GM12878 (cell line): ENCODE measurements around the gene EHBP1. TPM values are rescaled to one million over a fixed set of nuclear protein-coding genes. Genes with fewer than 3 reads are reported as not detected.

ENCODE experiments used
- ATAC-seq: fragments of 200-7000 bp; cut with Tn5 transposase; 3 replicates; pipeline ENCODE4 v1.9.1; 2020; ENCODE audit warnings: mild to moderate bottlenecking, moderate library complexity
- BruUV-seq: library from RNA; stranded (reverse); fragments of 400-500 nt; replicated peaks from 2 replicates; lab custom pipeline; 2021; lab: Mats Ljungman, UMichigan
- CTCF ChIA-PET: fragments of 300-600 bp; sonication (Branson Sonifier 250); formaldehyde crosslinking; extraction: SDS; loops from one replicate; lab custom pipeline; 2021; ENCODE audit warnings: inconsistent platforms; lab: Yijun Ruan, JAX
- POLR2A ChIA-PET: fragments of 350-600 bp; formaldehyde crosslinking; extraction: SDS; loops from one replicate; lab custom pipeline; 2021; ENCODE audit warnings: inconsistent platforms; lab: Charles Lee
- RAD21 ChIA-PET: fragments of 300-600 bp; sonication (Branson Sonifier 250); formaldehyde crosslinking; loops from one replicate; lab custom pipeline; 2023; ENCODE audit warnings: antibody characterized with exemption; ENCODE audit not compliant: unreplicated experiment; lab: Charles Lee
- SMC1A ChIA-PET: fragments of 300-600 bp; sonication (Branson Sonifier 250); formaldehyde crosslinking; loops from one replicate; lab custom pipeline; 2023; ENCODE audit not compliant: unreplicated experiment, uncharacterized antibody; lab: Charles Lee
- DNase-seq: peaks from one replicate; pipeline ENCODE4 v3.0.0-alpha.2; 2011; ENCODE audit warnings: low read depth, low spot score
- FAIRE-seq: peaks from 3 replicates; lab custom pipeline; 2011; peaks lifted over from hg19 to GRCh38; lab: Jason Lieb, UNC
- H2AFZ ChIP-seq: 2 replicates; pipeline ENCODE4 v1.6.0; 2011; ENCODE audit warnings: low read depth, low read length, control low read depth; ENCODE audit not compliant: control insufficient read depth
- H3K27ac ChIP-seq: 2 replicates; pipeline ENCODE4 v1.5.1; 2011; ENCODE audit warnings: control low read depth; ENCODE audit not compliant: control insufficient read depth, insufficient read depth
- H3K27me3 ChIP-seq, 2 experiments: replicated peaks in 1 of 2; 2 replicates each; pipeline versions ENCODE4 v1.6.0 to v1.6.1; 2011; ENCODE audit warnings: low read length in 1 of 2; ENCODE audit not compliant: control insufficient read depth in 2 of 2, insufficient read depth in 2 of 2
- H3K36me3 ChIP-seq, 2 experiments: 2 replicates each; pipeline ENCODE4 v1.5.1; 2011; ENCODE audit warnings: low read length in 1 of 2; ENCODE audit not compliant: control insufficient read depth in 2 of 2, insufficient read depth in 2 of 2
- H3K4me1 ChIP-seq: 2 replicates; pipeline ENCODE4 v1.6.1; 2011; ENCODE audit warnings: mild to moderate bottlenecking, low read length, moderate library complexity, mixed read lengths; ENCODE audit not compliant: control insufficient read depth, insufficient read depth
- H3K4me2 ChIP-seq: 2 replicates; pipeline ENCODE4 v1.6.0; 2011; ENCODE audit warnings: control low read depth; ENCODE audit not compliant: control insufficient read depth, insufficient read depth
- H3K4me3 ChIP-seq: fragments of 200-600 bp; sonication (generic); 2 replicates; pipeline ENCODE4 v1.5.1; 2016
- H3K79me2 ChIP-seq: 2 replicates; pipeline ENCODE4 v1.6.0; 2011; ENCODE audit warnings: low read length; ENCODE audit not compliant: control insufficient read depth, insufficient read depth
- H3K9ac ChIP-seq: 2 replicates; pipeline ENCODE4 v1.8.0; 2011; ENCODE audit warnings: low read length, control low read depth, mixed read lengths; ENCODE audit not compliant: control insufficient read depth, insufficient read depth
- H3K9me3 ChIP-seq: replicated peaks from 3 replicates; pipeline ENCODE4 v1.5.1; 2011; ENCODE audit warnings: mild to moderate bottlenecking, low read length; ENCODE audit not compliant: control insufficient read depth, insufficient read depth
- H4K20me1 ChIP-seq: 2 replicates; pipeline ENCODE4 v1.6.0; 2011; ENCODE audit not compliant: control insufficient read depth, insufficient read depth
- CUX1 ChIP-seq: IDR thresholded peaks from 2 replicates; pipeline ENCODE4 v1.6.1; 2012; ENCODE audit warnings: improper control_type of control experiment, low read depth, low read length; ENCODE audit not compliant: insufficient replicate concordance
- FOS ChIP-seq: IDR thresholded peaks from 3 replicates; pipeline ENCODE4 v1.6.1; 2011; ENCODE audit warnings: borderline replicate concordance; ENCODE audit not compliant: insufficient read length; ENCODE audit errors: extremely low read depth
- LARP7 ChIP-seq: fragments of 450-650 bp; IDR thresholded peaks from 2 replicates; pipeline ENCODE4 v1.6.1; 2017; ENCODE audit warnings: mild to moderate bottlenecking
- NFXL1 ChIP-seq: fragments of 450-650 bp; IDR thresholded peaks from 2 replicates; pipeline ENCODE4 v1.6.1; 2017; ENCODE audit warnings: antibody characterized with exemption, mild to moderate bottlenecking, borderline replicate concordance
- SUZ12 ChIP-seq: fragments of 200-600 bp; sonication (generic); IDR thresholded peaks from one replicate; pipeline ENCODE4 v1.6.1; 2018; ENCODE audit warnings: antibody characterized with exemption, mild to moderate bottlenecking; ENCODE audit not compliant: unreplicated experiment
- WGBS: methylation state at CpG from one replicate; pipeline ENCODE4 v1.1.6; 2016; ENCODE audit warnings: low lambda C conversion rate; ENCODE audit not compliant: insufficient replicate concordance, insufficient coverage; ENCODE audit errors: missing lambda C conversion rate; 5-methylcytosine and 5-hydroxymethylcytosine counted together
- in situ Hi-C: fragments of 300-500 bp; cut with MboI; formaldehyde crosslinking; loops from 9 replicates; pipeline ENCODE4 v1.14.3; 2018; ENCODE audit warnings: mixed read lengths
- intact Hi-C: fragments of 100-400 bp; cut with micrococcal nuclease; formaldehyde crosslinking; loops from one replicate; pipeline ENCODE4 v1.14.2; 2022; ENCODE audit not compliant: unreplicated experiment
- polyA plus RNA-seq, 11 experiments: library from polyadenylated mRNA; depleted of rRNA in 4 of 11; unstranded in 6 of 11; stranded (reverse) in 5 of 11; fragments of >200 nt; fragmentation: Nextera tagmentation in 4 of 11; fragmentation: Illumina TruSeq in 1 of 11; extraction: Ambion mirVana in 4 of 11; extraction: Trizol in 1 of 11; gene quantifications; 1 replicate in 1 of 11; 2 replicates in 10 of 11; pipeline versions ENCODE4 v1.2.1 to v1.2.3, GENCODE V29; 2011 to 2016; ENCODE audit warnings: inconsistent platforms in 2 of 11, missing spikeins in 2 of 11, low read depth in 1 of 11
- total RNA-seq, 4 experiments: library from RNA; depleted of rRNA in 3 of 4; stranded (reverse); fragments of >200 nt in 3 of 4; fragmentation: Illumina TruSeq in 1 of 4; extraction: Trizol in 1 of 4; gene quantifications; 2 replicates each; pipeline versions ENCODE4 v1.2.1 to v1.2.3, GENCODE V29; 2013 to 2021

The EHBP1 gene
- total and polyA plus RNA-seq, 10 of the 15 experiments (the other 5 are each of a cell fraction or from before 2014, with no cell fraction given), result 5.7 to 26.1 (median 13.6) TPM

DNA sequence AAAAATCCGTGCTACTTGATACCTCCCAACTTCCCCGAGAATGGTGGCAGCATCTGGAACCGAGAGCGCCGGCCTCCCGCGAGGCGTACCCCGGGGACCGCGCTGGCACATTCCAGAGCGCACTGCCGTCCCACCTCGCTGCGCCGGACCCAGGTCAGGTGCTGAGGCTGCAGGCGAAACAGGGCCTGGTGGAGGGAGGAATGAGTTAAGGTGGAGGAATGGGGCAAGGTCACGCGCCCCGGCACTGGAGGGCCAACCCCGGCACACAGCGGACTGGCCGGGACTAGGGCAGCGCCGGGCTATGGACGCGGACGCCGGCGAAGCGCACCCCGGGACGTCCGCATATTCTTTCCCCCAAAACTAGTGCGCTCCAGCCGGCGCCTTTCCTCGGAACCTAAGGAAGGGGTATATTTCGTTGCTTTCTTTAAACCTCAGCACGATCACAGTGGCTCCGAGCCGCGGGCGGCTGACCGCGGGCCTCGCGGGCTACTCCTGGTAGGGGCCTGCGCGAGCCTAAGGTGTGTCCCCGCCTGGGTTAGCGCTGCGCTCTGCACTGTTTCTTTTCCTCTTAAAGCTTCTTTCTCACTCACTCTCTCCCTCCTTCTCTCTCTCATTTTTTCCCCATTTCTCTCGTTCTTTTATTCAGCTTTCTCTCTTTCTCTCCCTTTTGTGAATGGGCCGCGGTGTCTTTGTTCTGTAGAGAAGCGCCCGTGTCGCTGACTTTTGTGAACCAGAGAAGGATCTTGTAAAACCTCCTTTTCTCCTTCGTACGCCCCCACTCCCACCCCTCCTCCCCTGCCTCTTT lies 343.1 kb downstream of the EHBP1 start:
- peaks cover 8% of the 10 kb centered on the region for H3K4me1 ChIP-seq
- WGBS, result 73% methylated on average over 60 of the region's 61 CpGs
- RAD21 ChIA-PET, result interaction anchor here (0.7 kb wide), 1 partner anchor 441 kb away, joined by 3 read pairs; no protein-coding TSS in a partner anchor
- no peaks in the 10 kb centered on the region; the same call in 2 of the 3 replicates for H3K9me3 ChIP-seq
- no peaks in the 10 kb centered on the region for H4K20me1 ChIP-seq
- no peak overlapping the region for H3K9ac ChIP-seq
- CTCF ChIA-PET, result no interaction called here
- no peaks in the 10 kb centered on the region for H3K79me2 ChIP-seq
- no peak overlapping the region for H3K27ac ChIP-seq
- H2AFZ ChIP-seq, result no peak overlapping the region
- H3K36me3 ChIP-seq, result no peaks in the 10 kb centered on the region
- ATAC-seq (no peak), FAIRE-seq (no peak)
- H3K4me2 ChIP-seq, result peak overlapping the region; percentile 87
- peaks cover 0 to 16% of the 10 kb centered on the region in 2 experiments; a peak in 3 of 4 replicates for H3K27me3 ChIP-seq
- no TSS peak for BruUV-seq
- 0 out of 2 replicates have a peak, but pooled peaks have one; percentile 20 for TF ChIP-seq LARP7
- no peak for TF ChIP-seq NFXL1
- no peak for TF ChIP-seq FOS
- peak; percentile 49 for TF ChIP-seq SUZ12
- no peak for TF ChIP-seq CUX1
- TF ChIP-seq, all 136 proteins: peak for 2
- intact Hi-C loops, result no loop called here
- POLR2A ChIA-PET, result no interaction called here
- no peak for DNase-seq
- in situ Hi-C loops, result no loop called here
- SMC1A ChIA-PET, result no interaction called here
- H3K4me3 ChIP-seq, result peak overlapping the region; percentile 71; the same call in 1 of the 2 replicates
